ENCODE data around the gene SUSD2. TPM values are rescaled to one million over a fixed set of nuclear protein-coding genes. Genes with fewer than 3 reads are reported as not detected.

SUSD2 gene
- total and polyA plus RNA-seq, 2 of the 4 experiments (the other 2 are of a cell fraction), result 0.18 to 1.6 TPM

DNA sequence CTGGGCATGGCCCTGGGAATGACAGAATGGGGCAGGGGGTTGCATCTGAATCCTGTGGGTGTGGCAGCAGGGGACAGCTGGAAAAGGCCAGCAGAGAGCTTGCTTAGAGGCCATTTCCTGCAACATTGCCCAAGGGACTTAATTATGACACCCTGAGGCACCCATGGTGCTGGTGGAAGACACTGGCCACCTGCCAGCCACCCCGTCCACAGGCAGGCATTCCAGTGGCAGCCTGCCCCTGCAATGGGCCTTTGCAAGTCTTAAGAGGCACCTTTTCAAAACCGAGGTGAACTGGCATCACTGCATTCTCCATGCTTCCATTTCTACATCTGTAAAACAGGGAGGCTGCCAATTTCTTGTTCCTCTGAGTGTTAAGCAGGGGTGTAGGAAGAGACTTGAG is 21.6 kb upstream of the SUSD2 start:
- peaks cover 36 to 93% of the 10 kb centered on the region in 2 experiments for H3K79me1 ChIP-seq (ENCODE audit: low read depth in 1 of 2, low read length in 2 of 2)
- intact Hi-C loops (cut with micrococcal nuclease), result loop anchor here (5.0 kb wide), 2 partner anchors 52 to 97 kb away; no protein-coding TSS in a partner anchor

More for the DNA sequence above, 21.6 kb upstream of the SUSD2 start:
- Histone ChIP-seq H3K18ac (ENCODE audit: low read depth, low read length) (no peak overlapping the region), H3K27ac (ENCODE audit: insufficient read depth, low read length) (no peak overlapping the region), H4K20me1 (ENCODE audit: insufficient read depth, low read length) (peaks cover 82% of the 10 kb centered on the region), H2BK5ac (ENCODE audit: low read depth, low read length, poor library complexity, severe bottlenecking) (no peak overlapping the region), H3K9me3 (ENCODE audit: control insufficient read depth, insufficient read depth, low read length) (no peaks in the 10 kb centered on the region), H3K14ac (replicated peaks; ENCODE audit: low read depth, low read length) (no peak overlapping the region), H3K4me2 (ENCODE audit: low read depth, low read length) (no peak overlapping the region), H3K36me3 (ENCODE audit: control insufficient read depth, insufficient read depth, low read length) (peaks cover 8% of the 10 kb centered on the region), H2BK120ac (ENCODE audit: low read depth, low read length) (no peak overlapping the region), H3K4me3 (ENCODE audit: insufficient read depth, low read depth, low read length) (no peak overlapping the region), H2AFZ (replicated peaks; ENCODE audit: low read length, poor library complexity) (no peak overlapping the region), H2BK20ac (ENCODE audit: low read depth, low read length) (no peak overlapping the region), H4K8ac (ENCODE audit: low read depth in 2 of 2, low read length in 2 of 2) (no peak overlapping the region), H3K4ac (ENCODE audit: low read depth, low read length) (no peak overlapping the region), H3K23ac (ENCODE audit: low read depth, low read length) (no peak overlapping the region), H4K91ac (ENCODE audit: insufficient read depth, low read depth, low read length) (no peak overlapping the region), H3K56ac (ENCODE audit: extremely low read depth, insufficient read depth, low read length) (no peak overlapping the region), H3K4me1 (ENCODE audit: control insufficient read depth, insufficient read depth, low read length) (peaks cover 22% of the 10 kb centered on the region), H3K9me1 (ENCODE audit: insufficient read depth, low read length) (peaks cover 16% of the 10 kb centered on the region), H3K27me3 (ENCODE audit: control insufficient read depth, insufficient read depth, low read length) (no peaks in the 10 kb centered on the region), H2BK15ac (ENCODE audit: low read depth, low read length) (no peak overlapping the region), H3K9ac (ENCODE audit: low read depth, low read length) (no peak overlapping the region), H2AK9ac (replicated peaks; ENCODE audit: low read depth, low read length, poor library complexity) (no peak overlapping the region), H4K5ac (ENCODE audit: low read depth, low read length) (no peak overlapping the region), H2AK5ac (ENCODE audit: low read depth, low read length) (no peak overlapping the region)
- in situ Hi-C loops (cut with MboI; ENCODE audit: low sequenced_read_pairs) (no loop called here), dilution Hi-C loops (cut with HindIII; ENCODE audit: low sequenced_read_pairs, unreplicated experiment) (no loop called here)
- WGBS, 2 experiments (ENCODE audit: extremely low coverage in 2 of 2, insufficient read length in 1 of 2), result 100% methylated on average over 1 of the region's 2 CpGs; no CpG with 5 or more reads in 1 of the 2 experiments
- POLR2A ChIA-PET (ENCODE audit: unreplicated experiment), result no interaction called here
- CTCF ChIA-PET, result no interaction called here
- no TSS peak for BruUV-seq (replicated peaks)
- TF ChIP-seq BHLHE40 (IDR thresholded peaks at IDR 0.05; ENCODE audit: low read depth, low read length) (no peak), RFX5 (IDR thresholded peaks at IDR 0.05; ENCODE audit: low read depth, low read length) (no peak), POLR2A (IDR thresholded peaks at IDR 0.05; ENCODE audit: low read depth, low read length) (no peak), RCOR1 (IDR thresholded peaks at IDR 0.05; ENCODE audit: insufficient replicate concordance, low read length) (no peak), MAZ (IDR thresholded peaks at IDR 0.05; ENCODE audit: borderline replicate concordance, low read depth, low read length) (no peak), MXI1 (IDR thresholded peaks at IDR 0.05; ENCODE audit: borderline replicate concordance, low read depth, low read length) (no peak), SMC3 (IDR thresholded peaks at IDR 0.05; ENCODE audit: low read depth, low read length) (no peak), RAD21 (IDR thresholded peaks at IDR 0.05; ENCODE audit: low read length) (no peak), NFE2L2 (IDR thresholded peaks at IDR 0.05; ENCODE audit: low read depth, low read length) (no peak), CTCF (conservative IDR thresholded peaks at IDR 0.05; ENCODE audit: low read depth, low read length) (no peak), CHD1 (IDR thresholded peaks at IDR 0.05; ENCODE audit: low read depth, low read length) (no peak), FOS (IDR thresholded peaks at IDR 0.05; ENCODE audit: low read depth, low read length) (no peak), MAFK (IDR thresholded peaks at IDR 0.05; ENCODE audit: low read depth, low read length) (no peak), CEBPB (IDR thresholded peaks at IDR 0.05; ENCODE audit: low read depth, low read length) (no peak)
- TF ChIP-seq, protein P1, sequence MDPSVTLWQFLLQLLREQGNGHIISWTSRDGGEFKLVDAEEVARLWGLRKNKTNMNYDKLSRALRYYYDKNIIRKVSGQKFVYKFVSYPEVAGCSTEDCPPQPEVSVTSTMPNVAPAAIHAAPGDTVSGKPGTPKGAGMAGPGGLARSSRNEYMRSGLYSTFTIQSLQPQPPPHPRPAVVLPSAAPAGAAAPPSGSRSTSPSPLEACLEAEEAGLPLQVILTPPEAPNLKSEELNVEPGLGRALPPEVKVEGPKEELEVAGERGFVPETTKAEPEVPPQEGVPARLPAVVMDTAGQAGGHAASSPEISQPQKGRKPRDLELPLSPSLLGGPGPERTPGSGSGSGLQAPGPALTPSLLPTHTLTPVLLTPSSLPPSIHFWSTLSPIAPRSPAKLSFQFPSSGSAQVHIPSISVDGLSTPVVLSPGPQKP (IDR thresholded peaks at IDR 0.05; ENCODE audit: borderline replicate concordance, low read depth, low read length), result no peak
- TF ChIP-seq, protein P2, sequence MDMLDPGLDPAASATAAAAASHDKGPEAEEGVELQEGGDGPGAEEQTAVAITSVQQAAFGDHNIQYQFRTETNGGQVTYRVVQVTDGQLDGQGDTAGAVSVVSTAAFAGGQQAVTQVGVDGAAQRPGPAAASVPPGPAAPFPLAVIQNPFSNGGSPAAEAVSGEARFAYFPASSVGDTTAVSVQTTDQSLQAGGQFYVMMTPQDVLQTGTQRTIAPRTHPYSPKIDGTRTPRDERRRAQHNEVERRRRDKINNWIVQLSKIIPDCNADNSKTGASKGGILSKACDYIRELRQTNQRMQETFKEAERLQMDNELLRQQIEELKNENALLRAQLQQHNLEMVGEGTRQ (IDR thresholded peaks at IDR 0.05; ENCODE audit: low read depth, low read length), result no peak
- DNase-seq (no peak), ATAC-seq (ENCODE audit: low read depth) (no peak)

All from IMR-90 (cell line).